ENCODE results near the gene ALAS1.

The ALAS1 gene

DNA sequence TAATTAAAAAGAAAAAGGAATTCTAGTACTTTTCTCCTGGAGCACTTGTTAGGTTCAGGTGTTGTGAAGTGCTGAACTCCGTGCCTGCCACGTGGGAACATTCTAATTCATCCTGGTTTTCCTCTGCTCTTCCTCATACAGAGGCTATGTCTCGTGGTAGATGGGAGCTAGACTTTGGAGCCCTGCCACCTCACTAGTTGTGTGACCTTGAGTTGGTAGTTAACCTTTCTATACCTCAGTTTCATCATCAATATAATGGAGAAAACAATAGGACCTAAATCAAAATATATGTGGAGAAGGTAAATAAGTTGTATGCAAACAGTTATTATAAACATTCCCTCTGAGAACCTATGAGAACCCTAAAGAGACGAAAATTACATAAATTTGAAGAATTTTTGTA lies 10.6 kb downstream of the ALAS1 start:
- TF ChIP-seq SP1 (IDR thresholded peaks at IDR 0.05), result no peak
- TF ChIP-seq FOXA1 (IDR thresholded peaks at IDR 0.05), result no peak
- TF ChIP-seq HDGF (IDR thresholded peaks at IDR 0.05; ENCODE audit: borderline replicate concordance), result no peak
- no peak for TF ChIP-seq ZNF384 (IDR thresholded peaks at IDR 0.05)
- TF ChIP-seq FOXM1 (IDR thresholded peaks at IDR 0.05; ENCODE audit: borderline replicate concordance), result no peak
- TF ChIP-seq NFRKB (IDR thresholded peaks at IDR 0.05), result no peak
- TF ChIP-seq TARDBP (IDR thresholded peaks at IDR 0.05), result no peak
- no peak for TF ChIP-seq SUZ12 (IDR thresholded peaks at IDR 0.05)
- TF ChIP-seq FOXK2 (IDR thresholded peaks at IDR 0.05), result no peak
- TF ChIP-seq LEF1 (IDR thresholded peaks at IDR 0.05; ENCODE audit: borderline replicate concordance), result no peak
- TF ChIP-seq BHLHE40 (IDR thresholded peaks at IDR 0.05; ENCODE audit: borderline replicate concordance), result no peak
- CTCF ChIA-PET, result no interaction called here
- POLR2A ChIA-PET, result interaction anchor here (1.2 kb wide), 1 partner anchor 71 kb away, joined by 3 read pairs; no protein-coding TSS in a partner anchor

DNA sequence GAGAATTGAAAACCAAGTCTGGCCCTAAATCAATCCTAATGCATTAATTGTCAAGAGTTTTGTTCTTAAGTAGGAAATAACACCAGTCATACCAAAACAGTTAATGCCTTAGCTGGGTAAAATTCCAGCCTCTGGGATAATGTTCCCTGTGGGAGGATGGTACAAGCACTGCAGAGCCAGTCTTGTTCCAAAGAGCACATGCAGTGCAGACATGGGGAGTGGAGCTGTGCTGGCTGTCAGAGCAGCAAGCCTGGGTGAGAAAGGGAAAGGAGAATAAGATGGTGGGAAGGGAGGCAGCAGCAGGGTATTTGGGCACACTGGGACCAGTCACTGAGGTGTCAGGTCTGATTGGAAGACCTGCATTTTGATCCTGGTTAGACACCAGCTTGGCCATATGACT lies 12.1 kb downstream of the ALAS1 start:
- ChIA-PET POLR2A (no interaction called here), CTCF (no interaction called here)
- no peak for TF ChIP-seq FOXK2 (IDR thresholded peaks at IDR 0.05)
- TF ChIP-seq SP1 (IDR thresholded peaks at IDR 0.05), result no peak
- no peak for TF ChIP-seq FOXM1 (IDR thresholded peaks at IDR 0.05; ENCODE audit: borderline replicate concordance)
- TF ChIP-seq SUZ12 (IDR thresholded peaks at IDR 0.05), result no peak
- no peak for TF ChIP-seq BHLHE40 (IDR thresholded peaks at IDR 0.05; ENCODE audit: borderline replicate concordance)
- TF ChIP-seq, protein P1, sequence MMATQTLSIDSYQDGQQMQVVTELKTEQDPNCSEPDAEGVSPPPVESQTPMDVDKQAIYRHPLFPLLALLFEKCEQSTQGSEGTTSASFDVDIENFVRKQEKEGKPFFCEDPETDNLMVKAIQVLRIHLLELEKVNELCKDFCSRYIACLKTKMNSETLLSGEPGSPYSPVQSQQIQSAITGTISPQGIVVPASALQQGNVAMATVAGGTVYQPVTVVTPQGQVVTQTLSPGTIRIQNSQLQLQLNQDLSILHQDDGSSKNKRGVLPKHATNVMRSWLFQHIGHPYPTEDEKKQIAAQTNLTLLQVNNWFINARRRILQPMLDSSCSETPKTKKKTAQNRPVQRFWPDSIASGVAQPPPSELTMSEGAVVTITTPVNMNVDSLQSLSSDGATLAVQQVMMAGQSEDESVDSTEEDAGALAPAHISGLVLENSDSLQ (IDR thresholded peaks at IDR 0.05), result no peak
- no peak for TF ChIP-seq NFRKB (IDR thresholded peaks at IDR 0.05)
- TF ChIP-seq L3MBTL2 (conservative IDR thresholded peaks at IDR 0.05), result no peak
- TF ChIP-seq ZNF384 (IDR thresholded peaks at IDR 0.05), result no peak
- no peak for TF ChIP-seq CTBP1 (IDR thresholded peaks at IDR 0.05; ENCODE audit: borderline replicate concordance)
- no peak for TF ChIP-seq HDGF (IDR thresholded peaks at IDR 0.05; ENCODE audit: borderline replicate concordance)
- no peak for TF ChIP-seq ELF4 (IDR thresholded peaks at IDR 0.05)
- TF ChIP-seq ARNT (IDR thresholded peaks at IDR 0.05), result no peak
- no peak for TF ChIP-seq FOXA1 (IDR thresholded peaks at IDR 0.05)
- no peak for TF ChIP-seq TARDBP (IDR thresholded peaks at IDR 0.05)
- TF ChIP-seq LEF1 (IDR thresholded peaks at IDR 0.05; ENCODE audit: borderline replicate concordance), result no peak
- DNase-seq (ENCODE audit: extremely low spot score), result no peak

More for the DNA sequence above, 10.6 kb downstream of the ALAS1 start:
- no peak for DNase-seq (ENCODE audit: extremely low spot score)

DNA sequence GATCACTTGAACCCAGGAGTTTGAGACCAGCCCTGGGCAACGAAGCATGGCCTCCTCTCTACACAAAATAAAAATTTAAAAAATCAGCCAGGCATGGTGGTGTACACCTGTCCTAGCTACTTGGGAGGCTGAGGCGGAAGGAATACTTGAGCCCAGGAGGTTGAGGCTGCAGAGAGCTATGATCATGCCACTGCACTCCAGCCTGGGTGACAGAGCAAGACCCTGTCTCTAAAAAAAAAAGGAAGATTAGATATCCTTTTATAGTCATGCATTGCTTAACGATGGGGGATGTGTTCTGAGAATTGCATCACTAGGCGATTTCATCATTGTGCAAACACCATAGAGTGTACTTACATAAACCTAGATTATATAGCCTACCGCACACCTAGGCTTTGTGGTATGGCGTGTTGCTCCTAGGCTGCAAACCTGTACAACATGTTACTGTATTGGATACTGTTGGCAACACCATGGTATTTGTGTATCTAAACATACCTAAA lies 12.6 kb downstream of the ALAS1 start:
- POLR2A ChIA-PET, result no interaction called here
- TF ChIP-seq CTBP1 (IDR thresholded peaks at IDR 0.05; ENCODE audit: borderline replicate concordance), result no peak
- no peak for TF ChIP-seq FOXM1 (IDR thresholded peaks at IDR 0.05; ENCODE audit: borderline replicate concordance)
- no peak for TF ChIP-seq SP1 (IDR thresholded peaks at IDR 0.05)
- TF ChIP-seq FOXA1 (IDR thresholded peaks at IDR 0.05), result no peak
- no peak for TF ChIP-seq L3MBTL2 (conservative IDR thresholded peaks at IDR 0.05)
- TF ChIP-seq ARNT (IDR thresholded peaks at IDR 0.05), result no peak
- no peak for TF ChIP-seq SUZ12 (IDR thresholded peaks at IDR 0.05)
- TF ChIP-seq BHLHE40 (IDR thresholded peaks at IDR 0.05; ENCODE audit: borderline replicate concordance), result no peak
- TF ChIP-seq HDGF (IDR thresholded peaks at IDR 0.05; ENCODE audit: borderline replicate concordance), result no peak
- TF ChIP-seq, protein P1 (IDR thresholded peaks at IDR 0.05), result no peak
- no peak for TF ChIP-seq LEF1 (IDR thresholded peaks at IDR 0.05; ENCODE audit: borderline replicate concordance)
- no peak for TF ChIP-seq ZNF384 (IDR thresholded peaks at IDR 0.05)
- TF ChIP-seq FOXK2 (IDR thresholded peaks at IDR 0.05), result no peak
- TF ChIP-seq ELF4 (IDR thresholded peaks at IDR 0.05), result no peak
- no peak for TF ChIP-seq TARDBP (IDR thresholded peaks at IDR 0.05)
- TF ChIP-seq NFRKB (IDR thresholded peaks at IDR 0.05), result no peak
- DNase-seq (ENCODE audit: extremely low spot score), result no peak
- CTCF ChIA-PET, result no interaction called here

DNA sequence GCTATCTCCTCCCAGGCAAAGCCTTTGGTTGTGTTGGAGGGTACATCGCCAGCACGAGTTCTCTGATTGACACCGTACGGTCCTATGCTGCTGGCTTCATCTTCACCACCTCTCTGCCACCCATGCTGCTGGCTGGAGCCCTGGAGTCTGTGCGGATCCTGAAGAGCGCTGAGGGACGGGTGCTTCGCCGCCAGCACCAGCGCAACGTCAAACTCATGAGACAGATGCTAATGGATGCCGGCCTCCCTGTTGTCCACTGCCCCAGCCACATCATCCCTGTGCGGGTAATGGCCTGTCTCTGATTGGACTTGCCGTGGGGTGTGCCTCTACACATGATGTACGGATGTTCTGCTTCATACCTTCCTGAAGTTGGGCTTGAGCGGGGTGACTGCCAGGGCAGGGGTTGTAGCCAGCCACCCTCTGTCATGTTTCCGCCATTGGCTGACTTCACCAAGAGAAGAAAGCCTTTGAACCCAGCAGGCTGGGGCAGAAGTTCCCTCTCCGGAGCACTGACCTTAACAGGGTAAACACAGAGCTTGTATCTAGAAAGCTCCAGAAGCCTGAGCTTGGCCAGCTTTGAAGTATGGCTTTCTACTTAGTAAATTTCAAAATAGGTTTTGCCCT lies 13.4 kb downstream of the ALAS1 start:
- no peak for TF ChIP-seq L3MBTL2 (conservative IDR thresholded peaks at IDR 0.05)
- no peak for TF ChIP-seq SUZ12 (IDR thresholded peaks at IDR 0.05)
- TF ChIP-seq FOXA1 (IDR thresholded peaks at IDR 0.05), result no peak
- TF ChIP-seq ELF4 (IDR thresholded peaks at IDR 0.05), result no peak
- TF ChIP-seq FOXK2 (IDR thresholded peaks at IDR 0.05), result no peak
- TF ChIP-seq LEF1 (IDR thresholded peaks at IDR 0.05; ENCODE audit: borderline replicate concordance), result no peak
- no peak for TF ChIP-seq FOXM1 (IDR thresholded peaks at IDR 0.05; ENCODE audit: borderline replicate concordance)
- no peak for TF ChIP-seq ARNT (IDR thresholded peaks at IDR 0.05)
- no peak for TF ChIP-seq CTBP1 (IDR thresholded peaks at IDR 0.05; ENCODE audit: borderline replicate concordance)
- no peak for TF ChIP-seq HDGF (IDR thresholded peaks at IDR 0.05; ENCODE audit: borderline replicate concordance)
- no peak for TF ChIP-seq SP1 (IDR thresholded peaks at IDR 0.05)
- TF ChIP-seq NFRKB (IDR thresholded peaks at IDR 0.05), result no peak
- TF ChIP-seq, protein P1 (IDR thresholded peaks at IDR 0.05), result no peak
- TF ChIP-seq TARDBP (IDR thresholded peaks at IDR 0.05), result no peak
- TF ChIP-seq BHLHE40 (IDR thresholded peaks at IDR 0.05; ENCODE audit: borderline replicate concordance), result no peak
- TF ChIP-seq ZNF384 (IDR thresholded peaks at IDR 0.05), result no peak
- DNase-seq (ENCODE audit: extremely low spot score), result no peak
- CTCF ChIA-PET, result no interaction called here
- POLR2A ChIA-PET, result interaction anchor here (0.6 kb wide), 1 partner anchor 26 kb away, joined by 3 read pairs; no protein-coding TSS in a partner anchor

DNA sequence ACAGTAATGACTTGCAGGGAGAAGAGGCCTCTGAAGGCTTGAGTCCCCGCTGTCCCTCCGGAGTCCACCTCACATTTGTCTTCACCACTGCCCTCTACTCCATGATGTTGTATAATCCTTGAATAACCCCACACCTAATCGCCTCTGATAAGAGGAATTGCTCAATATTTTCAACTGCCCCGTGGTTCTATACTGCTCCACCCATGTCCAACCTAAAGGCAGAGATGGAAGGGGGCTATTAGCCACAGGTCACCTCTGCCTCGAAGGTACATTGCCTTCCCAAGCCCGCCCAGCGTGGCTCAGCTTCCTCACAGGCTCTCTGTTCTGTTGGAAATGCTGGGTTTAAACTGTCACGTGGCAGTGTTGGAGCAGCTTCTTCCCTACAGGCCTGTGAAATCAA lies 15.0 kb downstream of the ALAS1 start:
- TF ChIP-seq NFRKB (IDR thresholded peaks at IDR 0.05) (no peak), FOXM1 (IDR thresholded peaks at IDR 0.05; ENCODE audit: borderline replicate concordance) (no peak), HDGF (IDR thresholded peaks at IDR 0.05; ENCODE audit: borderline replicate concordance) (no peak), L3MBTL2 (conservative IDR thresholded peaks at IDR 0.05) (no peak), FOXK2 (IDR thresholded peaks at IDR 0.05) (no peak)
- POLR2A ChIA-PET, result no interaction called here
- CTCF ChIA-PET, result interaction anchor here (1.1 kb wide), 1 partner anchor 11 kb away, joined by 4 read pairs; no protein-coding TSS in a partner anchor
- no peak for DNase-seq (ENCODE audit: extremely low spot score)
